Activated CD8-positive, alpha-beta memory T cell treated with anti-CD3 and anti-CD28 coated beads for 36 hours (primary cell): Measurements from ENCODE around the gene RAB7A. TPM values are rescaled to one million over a fixed set of nuclear protein-coding genes. Genes with fewer than 3 reads are reported as not detected.

ENCODE experiments used
- CTCF ChIA-PET: fragments of 350-600 bp; sonication (Branson Sonifier 250); formaldehyde crosslinking; loops from one replicate; lab custom pipeline; 2021; ENCODE audit warnings: antibody characterized with exemption; lab: Charles Lee
- POLR2A ChIA-PET: fragments of 350-600 bp; sonication (Branson Sonifier 250); formaldehyde crosslinking; loops from one replicate; lab custom pipeline; 2021; ENCODE audit warnings: antibody characterized with exemption; lab: Charles Lee
- total RNA-seq, 2 experiments: library from RNA; stranded (reverse); gene quantifications; one replicate each; pipeline ENCODE4 v1.2.3, GENCODE V29; 2021

Gene RAB7A
- total RNA-seq, 2 experiments from 2014 or later = 280 to 286 TPM

GRCh38 chr3:128775241-128775640 is 49.3 kb downstream of the RAB7A start:
- ChIA-PET POLR2A (no interaction called here), CTCF (no interaction called here)

- ChIA-PET POLR2A (no interaction called here), CTCF (no interaction called here)
Observed at GRCh38 chr3:128775906-128776542, 50.0 kb downstream of the RAB7A start.

DNA sequence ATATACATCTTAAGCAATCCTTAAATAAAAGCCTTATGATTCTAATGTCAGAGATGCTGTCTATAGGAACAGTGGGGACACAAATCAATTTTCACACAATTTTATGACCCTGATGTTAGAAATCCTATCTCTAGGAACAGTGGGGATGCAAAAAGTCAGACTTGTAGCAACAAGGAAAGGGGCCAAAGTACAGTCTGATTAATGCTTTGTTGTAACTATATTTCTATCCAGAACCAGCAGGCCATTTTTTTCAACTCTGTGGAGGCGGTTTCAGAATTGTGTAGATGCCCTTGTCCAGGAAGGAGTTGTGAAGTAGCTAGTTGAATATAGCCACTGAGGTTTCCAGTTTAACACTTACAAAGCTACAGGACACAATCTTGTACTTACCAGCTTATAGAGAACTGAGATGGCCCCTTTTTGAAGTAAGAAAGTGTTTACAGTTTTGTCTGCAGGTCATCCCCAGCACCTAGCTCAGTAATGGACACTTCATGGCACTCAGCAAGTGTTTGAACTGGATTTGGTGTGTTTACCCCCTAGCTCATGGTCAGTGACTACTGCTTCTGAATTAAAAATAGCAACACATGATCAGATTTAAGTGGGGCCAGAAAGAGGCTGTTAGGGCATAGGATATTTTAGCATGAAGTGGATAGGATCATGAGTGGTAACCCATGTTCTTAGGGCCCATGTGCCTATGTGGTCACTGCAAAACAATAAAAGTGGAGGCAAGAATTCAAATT is 54.3 kb downstream of the RAB7A start:
- POLR2A ChIA-PET = interaction anchor here (0.5 kb wide), 1 partner anchor 683 kb away, joined by 4 read pairs; no protein-coding TSS in a partner anchor
- CTCF ChIA-PET = interaction anchor here (1.1 to 1.2 kb wide), 2 partner anchors 14 kb away, joined by 4 to 5 read pairs; no protein-coding TSS in a partner anchor

- POLR2A ChIA-PET = interaction anchor here (0.6 kb wide), 1 partner anchor 40 kb away, joined by 3 read pairs; no protein-coding TSS in a partner anchor
- CTCF ChIA-PET = interaction anchor here (0.6 to 1.3 kb wide), 7 partner anchors 8 to 465 kb away, joined by 3 to 7 read pairs (median 3); no protein-coding TSS in a partner anchor
Observed at GRCh38 chr3:128781164-128781563, 55.2 kb downstream of the RAB7A start.

- ChIA-PET CTCF (interaction anchor here (1.2 to 1.3 kb wide), 3 partner anchors 13 to 174 kb away, joined by 3 to 7 read pairs (median 3); no protein-coding TSS in a partner anchor), POLR2A (interaction anchor here (0.5 kb wide), 1 partner anchor 330 kb away, joined by 3 read pairs; no protein-coding TSS in a partner anchor)
Observed at GRCh38 chr3:128782282-128783146, 56.5 kb downstream of the RAB7A start.

DNA sequence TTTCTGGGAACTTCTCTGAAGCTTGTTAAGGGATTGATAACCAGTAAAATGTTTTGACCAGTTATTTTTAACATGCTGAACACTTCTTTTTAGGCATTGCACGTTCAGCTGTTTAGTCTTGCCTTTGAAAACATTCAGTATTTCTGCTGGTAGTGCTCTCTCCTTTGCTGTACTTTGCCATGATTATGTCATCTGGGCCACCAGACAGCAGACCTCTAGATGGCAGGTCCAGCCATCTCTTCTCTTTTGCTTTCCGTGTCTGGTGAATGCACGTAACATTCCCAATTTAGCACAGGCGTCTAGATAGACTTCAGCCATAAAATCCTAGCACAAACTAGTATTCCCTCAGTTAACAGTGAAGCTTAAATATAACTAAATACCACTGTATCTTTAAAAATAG is 57.8 kb downstream of the RAB7A start:
- POLR2A ChIA-PET = no interaction called here

GRCh38 chr3:128784232-128784631 is 58.2 kb downstream of the RAB7A start:
- ChIA-PET CTCF (interaction anchor here (0.8 to 0.9 kb wide), 2 partner anchors 11 to 91 kb away, joined by 3 read pairs; no protein-coding TSS in a partner anchor), POLR2A (no interaction called here)

More for the DNA sequence above, 57.8 kb downstream of the RAB7A start:
- CTCF ChIA-PET = interaction anchor here (0.6 to 0.9 kb wide), 3 partner anchors 11 to 92 kb away, joined by 3 to 4 read pairs (median 3); no protein-coding TSS in a partner anchor

- CTCF ChIA-PET = interaction anchor here (0.7 kb wide), 1 partner anchor 842 kb away, joined by 3 read pairs; no protein-coding TSS in a partner anchor
- POLR2A ChIA-PET = no interaction called here
Observed at GRCh38 chr3:128784843-128785242, 58.9 kb downstream of the RAB7A start.

DNA sequence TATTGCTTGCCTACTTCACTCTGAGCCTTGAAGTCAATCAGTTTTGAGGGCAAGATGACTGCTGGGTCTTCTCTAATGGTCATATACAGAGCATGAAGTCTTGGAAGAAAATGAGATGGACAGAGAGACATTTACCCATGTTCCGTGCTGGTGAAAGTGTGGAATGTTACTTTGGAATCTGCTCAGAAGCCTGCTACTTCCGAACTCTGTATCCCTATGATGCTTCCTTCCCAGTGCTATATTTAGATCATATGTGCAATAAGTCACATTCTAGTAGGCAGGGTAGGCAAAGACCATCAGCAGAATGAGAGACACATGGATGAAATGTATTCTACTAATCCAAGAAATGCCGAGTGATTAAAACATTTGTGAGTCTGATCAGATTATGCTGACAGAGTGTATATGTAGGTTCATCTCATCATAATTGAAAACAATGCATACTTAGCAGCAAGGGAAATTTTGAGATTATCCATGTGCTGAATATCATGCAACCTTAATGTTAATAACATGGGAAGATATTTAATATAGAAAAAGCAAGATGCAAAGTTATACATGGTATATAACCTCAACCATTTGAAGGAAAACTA is 60.5 kb downstream of the RAB7A start:
- CTCF ChIA-PET = interaction anchor here (1.1 kb wide), 1 partner anchor 169 kb away, joined by 4 read pairs; no protein-coding TSS in a partner anchor
- POLR2A ChIA-PET = no interaction called here

GRCh38 chr3:128787256-128788253 is 61.6 kb downstream of the RAB7A start:
- CTCF ChIA-PET = interaction anchor here (0.6 to 3.1 kb wide), 13 partner anchors 9 to 170 kb away, joined by 3 to 20 read pairs (median 3); no protein-coding TSS in a partner anchor
- POLR2A ChIA-PET = interaction anchor here (0.5 to 2.2 kb wide), 6 partner anchors 9 to 105 kb away, joined by 3 to 14 read pairs (median 6); partner anchors contain the start of gene RAB7A

DNA sequence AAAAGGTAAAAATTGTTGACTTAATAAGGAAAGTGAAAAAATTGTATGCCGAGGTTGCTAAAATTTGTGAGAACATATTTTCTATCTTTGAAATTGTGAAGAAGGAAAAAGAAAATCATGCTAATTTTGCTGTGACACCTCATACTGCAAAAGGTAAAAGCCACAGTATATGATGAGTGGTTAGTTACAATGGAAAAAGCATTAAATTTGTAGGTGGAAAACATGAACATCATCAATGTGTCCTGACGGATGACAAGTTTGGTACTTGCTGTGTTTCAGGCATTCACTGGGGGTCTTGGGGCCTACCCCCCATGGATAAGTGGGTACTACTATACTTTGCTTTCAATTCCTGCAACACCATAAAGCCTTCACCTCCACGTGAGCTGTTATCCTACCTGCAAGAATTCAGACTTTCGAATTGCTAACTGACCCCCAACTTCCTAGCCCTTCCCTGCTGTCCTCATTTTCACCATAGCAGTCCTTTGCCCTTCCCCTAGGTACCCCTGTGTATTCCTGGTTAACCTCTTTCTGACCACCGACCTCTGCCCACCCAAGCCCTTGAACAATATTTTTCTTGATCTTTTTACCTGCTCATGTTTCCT is 62.4 kb downstream of the RAB7A start:
- ChIA-PET POLR2A (interaction anchor here (0.7 to 2.2 kb wide), 9 partner anchors 9 to 138 kb away, joined by 3 to 14 read pairs (median 5); partner anchors contain the start of genes RAB7A and RPN1), CTCF (interaction anchor here (0.6 to 3.1 kb wide), 12 partner anchors 8 to 171 kb away, joined by 3 to 20 read pairs (median 3); no protein-coding TSS in a partner anchor)

GRCh38 chr3:128794067-128794768 is 68.2 kb downstream of the RAB7A start:
- ChIA-PET CTCF (interaction anchor here (0.7 to 2.5 kb wide), 14 partner anchors 10 to 176 kb away, joined by 3 to 17 read pairs (median 4); partner anchors contain the start of gene ACAD9), POLR2A (interaction anchor here (0.7 to 1.2 kb wide), 2 partner anchors 10 to 327 kb away, joined by 3 read pairs; no protein-coding TSS in a partner anchor)

DNA sequence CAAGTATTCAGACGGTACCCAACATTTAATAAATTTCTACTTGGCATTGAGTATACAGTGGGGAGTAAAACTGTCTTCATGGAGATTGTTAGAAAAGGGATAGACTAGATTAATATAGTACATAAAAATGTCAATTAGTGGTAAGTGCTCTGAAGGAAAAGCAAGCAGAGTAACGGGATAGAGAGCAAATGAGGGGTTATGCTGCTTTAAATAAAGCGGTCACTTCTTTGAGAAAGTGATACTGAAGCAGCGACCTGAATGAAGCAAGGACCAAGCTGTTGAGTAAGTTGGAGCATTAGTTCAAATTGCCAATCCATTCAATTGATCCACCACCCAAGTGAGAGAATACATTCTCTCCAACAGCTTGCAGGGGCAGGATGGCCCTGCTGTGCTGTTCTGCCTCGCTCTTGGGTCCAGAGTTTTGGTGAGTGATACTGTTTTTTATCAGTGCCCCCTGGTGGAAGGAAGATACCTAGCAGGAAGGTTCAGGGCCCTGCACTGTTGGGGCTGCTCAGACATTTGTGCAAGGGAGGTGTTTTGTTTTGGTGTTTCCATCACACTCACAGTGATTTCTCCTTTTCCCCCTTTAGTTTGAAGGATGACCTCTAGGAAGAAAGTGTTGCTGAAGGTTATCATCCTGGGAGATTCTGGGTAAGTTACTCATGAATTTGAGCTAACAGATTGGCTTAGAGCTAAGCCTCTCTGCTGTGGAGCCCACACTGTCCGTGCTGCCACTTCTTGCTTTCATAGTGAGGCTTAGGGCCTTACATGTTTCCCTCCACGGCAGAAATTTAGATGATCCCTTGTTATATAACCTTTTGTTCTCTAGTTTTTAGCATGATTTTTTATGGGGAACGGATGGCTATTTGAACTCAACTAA is 69.0 kb downstream of the RAB7A start:
- POLR2A ChIA-PET = interaction anchor here (1.2 kb wide), 1 partner anchor 9 kb away, joined by 3 read pairs; no protein-coding TSS in a partner anchor
- CTCF ChIA-PET = interaction anchor here (0.6 to 2.5 kb wide), 17 partner anchors 9 to 177 kb away, joined by 3 to 17 read pairs (median 4); partner anchors contain the start of gene ACAD9

DNA sequence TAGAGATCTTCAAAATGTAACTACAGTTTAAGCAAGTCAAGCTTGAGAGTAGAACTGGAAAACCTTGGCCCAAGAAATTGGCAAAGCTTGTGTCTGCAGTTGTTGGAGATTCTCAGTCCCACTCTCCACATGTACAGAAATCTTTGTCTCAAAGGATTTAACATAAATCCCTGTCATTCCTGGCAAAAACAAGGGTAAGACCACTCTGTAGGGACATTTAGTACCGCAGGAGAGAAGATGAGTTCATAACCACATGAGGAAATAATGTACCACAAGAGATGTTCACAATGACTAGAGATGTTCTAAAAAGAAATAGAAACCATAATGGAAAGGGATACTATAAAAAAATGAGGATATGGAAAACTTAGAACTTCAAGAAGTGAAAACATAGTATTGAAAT is 73.7 kb downstream of the RAB7A start:
- ChIA-PET POLR2A (interaction anchor here (0.6 to 2.0 kb wide), 4 partner anchors 10 to 140 kb away, joined by 3 to 14 read pairs (median 4); partner anchors contain the start of gene ACAD9), CTCF (interaction anchor here (1.4 to 3.1 kb wide), 4 partner anchors 8 to 182 kb away, joined by 5 to 20 read pairs (median 10); no protein-coding TSS in a partner anchor)
